Measurements from ENCODE around the gene NCBP1.
"Not testable (repeated sequence)": the region's sequence is repeated elsewhere in the genome, so short reads cannot be mapped to it uniquely, and the experiment has no call there.

The NCBP1 gene

GRCh38 chr9:97698865-97699264, 65.2 kb downstream of the NCBP1 start:
- no peak for TF ChIP-seq CTCF (IDR thresholded peaks at IDR 0.05; ENCODE audit: low read depth, low read length)
- DNase-seq (ENCODE audit: low read depth, low spot score): no peak
- H3K4me3 ChIP-seq (ENCODE audit: low read depth, low read length): no peak overlapping the region
- in situ Hi-C loops (cut with HindIII; ENCODE audit: low sequenced_read_pairs): no loop called here

GRCh38 chr9:97699281-97699680, 65.7 kb downstream of the NCBP1 start:
- H3K4me3 ChIP-seq (ENCODE audit: low read depth, low read length); in situ Hi-C loops (cut with HindIII; ENCODE audit: low sequenced_read_pairs); DNase-seq (ENCODE audit: low read depth, low spot score): not testable (repeated sequence)

GRCh38 chr9:97699824-97700223, 66.2 kb downstream of the NCBP1 start:
- H3K4me3 ChIP-seq (ENCODE audit: low read depth, low read length); DNase-seq (ENCODE audit: low read depth, low spot score); in situ Hi-C loops (cut with HindIII; ENCODE audit: low sequenced_read_pairs): not testable (repeated sequence)

- TF ChIP-seq CTCF (IDR thresholded peaks at IDR 0.05; ENCODE audit: low read depth, low read length): no peak
- in situ Hi-C loops (cut with HindIII; ENCODE audit: low sequenced_read_pairs): no loop called here
- no peak overlapping the region for H3K4me3 ChIP-seq (ENCODE audit: low read depth, low read length)
- DNase-seq (ENCODE audit: low read depth, low spot score): peak; percentile 94
These were observed 70.1 kb downstream of the NCBP1 start for GRCh38 chr9:97703437-97704344.

GRCh38 chr9:97704345-97704677, 70.7 kb downstream of the NCBP1 start:
- TF ChIP-seq CTCF (IDR thresholded peaks at IDR 0.05; ENCODE audit: low read depth, low read length): no peak
- in situ Hi-C loops (cut with HindIII; ENCODE audit: low sequenced_read_pairs): no loop called here
- no peak for DNase-seq (ENCODE audit: low read depth, low spot score)
- H3K4me3 ChIP-seq (ENCODE audit: low read depth, low read length): no peak overlapping the region

- TF ChIP-seq CTCF (IDR thresholded peaks at IDR 0.05; ENCODE audit: low read depth, low read length): no peak
- H3K4me3 ChIP-seq (ENCODE audit: low read depth, low read length): no peak overlapping the region
- no peak for DNase-seq (ENCODE audit: low read depth, low spot score)
These were observed 71.2 kb downstream of the NCBP1 start for GRCh38 chr9:97704851-97705250.

GRCh38 chr9:97705354-97705950, 71.8 kb downstream of the NCBP1 start:
- no peak for TF ChIP-seq CTCF (IDR thresholded peaks at IDR 0.05; ENCODE audit: low read depth, low read length)

More at GRCh38 chr9:97704851-97705250, 71.2 kb downstream of the NCBP1 start:
- in situ Hi-C loops (cut with HindIII; ENCODE audit: low sequenced_read_pairs): no loop called here

More at GRCh38 chr9:97705354-97705950, 71.8 kb downstream of the NCBP1 start:
- H3K4me3 ChIP-seq (ENCODE audit: low read depth, low read length): no peak overlapping the region
- in situ Hi-C loops (cut with HindIII; ENCODE audit: low sequenced_read_pairs): no loop called here
- peak; percentile 80 for DNase-seq (ENCODE audit: low read depth, low spot score)

Measured in astrocyte of the spinal cord (primary cell).